HepG2 (cell line): ENCODE results near the gene HMG20B. TPM values are rescaled to one million over a fixed set of nuclear protein-coding genes. Genes with fewer than 3 reads are reported as not detected.

Experiments
- ARID4A ChIP-seq: sonication (generic); formaldehyde crosslinking; IDR thresholded peaks from 2 replicates; pipeline ENCODE4 v1.5.0; 2020; ENCODE audit warnings: mild to moderate bottlenecking, missing genetic modification reagents, borderline replicate concordance
- HDAC1 ChIP-seq: sonication (generic); formaldehyde crosslinking; IDR thresholded peaks from 2 replicates; pipeline ENCODE4 v1.5.1; 2020; ENCODE audit warnings: mild to moderate bottlenecking, missing genetic modification reagents
- HDAC6 ChIP-seq: fragments of 200-600 bp; sonication (generic); IDR thresholded peaks from 2 replicates; pipeline ENCODE4 v1.7.0; 2017; ENCODE audit warnings: mild to moderate bottlenecking, antibody characterized with exemption, low read length, low read depth
- KIAA2018 ChIP-seq: sonication (generic); formaldehyde crosslinking; IDR thresholded peaks from 2 replicates; pipeline ENCODE4 v1.5.0; 2020; ENCODE audit warnings: mild to moderate bottlenecking, missing genetic modification reagents, borderline replicate concordance
- MIER3 ChIP-seq: IDR thresholded peaks from 2 replicates; pipeline ENCODE4 v1.6.1; 2016; ENCODE audit warnings: missing compliant biosample characterization, borderline replicate concordance
- PHF21A ChIP-seq: sonication (generic); formaldehyde crosslinking; IDR thresholded peaks from 2 replicates; pipeline ENCODE4 v1.5.0; 2020; ENCODE audit warnings: mild to moderate bottlenecking, missing genetic modification reagents
- POGK ChIP-seq: sonication (generic); formaldehyde crosslinking; conservative IDR thresholded peaks from 2 replicates; pipeline ENCODE4 v1.8.0; 2022; ENCODE audit warnings: mild to moderate bottlenecking, moderate library complexity, missing genetic modification reagents
- RXRA ChIP-seq: sonication (generic); formaldehyde crosslinking; IDR thresholded peaks from 2 replicates; pipeline ENCODE4 v1.5.1; 2020; ENCODE audit warnings: missing genetic modification reagents
- SP2 ChIP-seq: sonication (generic); formaldehyde crosslinking; IDR thresholded peaks from 2 replicates; pipeline ENCODE4 v1.5.1; 2020; ENCODE audit warnings: mild to moderate bottlenecking, missing genetic modification reagents
- SSRP1 ChIP-seq: IDR thresholded peaks from 2 replicates; pipeline ENCODE4 v1.6.1; 2016; ENCODE audit warnings: control low read depth
- TBX2 ChIP-seq: sonication (generic); formaldehyde crosslinking; IDR thresholded peaks from 2 replicates; pipeline ENCODE4 v1.5.0; 2020; ENCODE audit warnings: missing genetic modification reagents, mild to moderate bottlenecking, borderline replicate concordance
- TMF1 ChIP-seq: sonication (generic); formaldehyde crosslinking; IDR thresholded peaks from 2 replicates; pipeline ENCODE4 v1.8.1; 2022; ENCODE audit warnings: low read depth, missing genetic modification reagents
- ZNF263 ChIP-seq: sonication (generic); formaldehyde crosslinking; IDR thresholded peaks from 2 replicates; pipeline ENCODE4 v1.4.0; 2020; ENCODE audit warnings: missing genetic modification reagents
- polyA plus RNA-seq, 8 experiments: library from polyadenylated mRNA; depleted of rRNA in 3 of 8; stranded (reverse) in 7 of 8; unstranded in 1 of 8; fragments of >200 nt; fragmentation: Illumina TruSeq in 4 of 8; extraction: Trizol in 4 of 8; gene quantifications; 2 replicates each; pipeline versions ENCODE4 v1.2.1 to v1.2.3, GENCODE V29; 2011 to 2016; ENCODE audit warnings: low read depth in 4 of 8, missing spikeins in 1 of 8, mixed read lengths in 1 of 8; ENCODE audit not compliant: insufficient read depth in 1 of 8
- total RNA-seq, 5 experiments: library from RNA; depleted of rRNA; stranded (reverse); fragments of >200 nt; fragmentation: Illumina TruSeq; extraction: Trizol; gene quantifications; 2 replicates each; pipeline ENCODE4 v1.2.3, GENCODE V29; 2016; ENCODE audit warnings: low read depth in 1 of 5

Gene HMG20B
- total and polyA plus RNA-seq, 2 of the 13 experiments (the other 11 are each of a cell fraction or from before 2014, with no cell fraction given), result 23.9 to 29.2 TPM

- no peak for TF ChIP-seq KIAA2018
- peak; percentile 91 for TF ChIP-seq SP2 (CRISPR knock-in tag)
- TF ChIP-seq ZNF263 (CRISPR knock-in tag), result no peak
- TF ChIP-seq HDAC6, result no peak
- 0 out of 2 replicates have a peak, but pooled peaks have one; percentile 47 for TF ChIP-seq RXRA
- no peak for TF ChIP-seq SSRP1
- TF ChIP-seq ARID4A (CRISPR knock-in tag), result peak; percentile 71; the same call in 1 of the 2 replicates
- TF ChIP-seq PHF21A (CRISPR knock-in tag), result peak; percentile 38; the same call in 1 of the 2 replicates
- TF ChIP-seq TMF1 (CRISPR knock-in tag), result peak; percentile 70
- TF ChIP-seq POGK, result peak; percentile 47; the same call in 1 of the 2 replicates
- TF ChIP-seq HDAC1 (CRISPR knock-in tag), result peak; percentile 71
- peak; percentile 54; the same call in 1 of the 2 replicates for TF ChIP-seq TBX2 (CRISPR knock-in tag)
- TF ChIP-seq MIER3, result no peak; the same call in 1 of the 2 replicates
Measured at GRCh38 chr19:3557461-3558248, 15.1 kb upstream of the HMG20B start, which contains the start of gene MFSD12 (continued).
